ENCODE measurements around the gene PREPL. TPM values are rescaled to one million over a fixed set of nuclear protein-coding genes. Genes with fewer than 3 reads are reported as not detected.
A peak's percentile ranks its signal among the peaks of the same experiment; 100 is the strongest.

The PREPL gene
- total and polyA plus RNA-seq, 2 of the 13 experiments (the other 11 are each of a cell fraction or from before 2014, with no cell fraction given): 19.7 to 34.3 TPM

DNA sequence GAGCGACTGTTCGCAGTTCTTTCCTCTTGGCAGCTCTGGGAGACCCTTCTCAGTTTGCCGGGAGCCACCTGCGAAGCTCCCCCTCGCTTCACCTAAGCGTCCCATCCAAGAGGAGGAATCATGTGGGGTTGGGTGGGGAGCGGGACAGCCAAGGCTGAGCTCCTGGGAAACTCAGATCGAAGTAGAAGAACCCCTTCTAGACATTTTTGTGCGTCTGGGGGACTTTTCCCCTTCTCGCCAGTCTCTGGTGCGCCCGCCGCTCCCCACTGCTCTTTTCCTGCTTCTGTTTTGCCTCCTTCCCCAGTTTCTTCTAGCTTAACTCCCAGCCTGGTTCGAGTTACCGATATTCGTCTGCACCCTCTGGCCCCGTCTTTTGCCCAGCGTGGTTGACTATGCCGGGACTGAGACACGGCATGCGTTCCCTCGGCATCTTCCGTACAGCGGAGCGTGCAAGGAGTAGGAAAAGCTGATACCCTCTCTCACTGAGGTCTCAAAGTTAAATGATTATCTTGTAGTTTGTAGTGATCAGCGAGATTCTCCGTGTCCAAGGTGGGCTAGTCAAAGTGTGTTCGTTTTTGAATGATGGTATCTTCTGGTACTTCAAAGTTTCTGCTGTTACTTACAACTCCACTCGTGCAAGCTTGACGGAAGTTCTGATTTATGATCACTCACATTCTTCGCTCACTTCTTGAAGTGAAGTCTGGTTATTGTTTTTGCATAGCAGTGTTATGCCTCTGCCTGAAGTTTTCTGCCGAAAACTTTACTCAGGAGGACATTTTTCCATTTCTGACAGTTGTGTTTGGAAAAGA lies 1.1 kb upstream of the PREPL start (continued):
- TF ChIP-seq ZNF3 (CRISPR knock-in tag; IDR thresholded peaks at IDR 0.05) (0 out of 2 replicates have a peak, but pooled peaks have one; percentile 6), U2AF1 (optimal IDR thresholded peaks at IDR 0.05; ENCODE audit: low read depth, low read length) (no peak), ZSCAN29 (CRISPR knock-in tag; conservative IDR thresholded peaks at IDR 0.05) (0 out of 2 replicates have a peak, but pooled peaks have one; percentile 5), ZMYM3 (CRISPR knock-in tag; IDR thresholded peaks at IDR 0.05) (no peak), FOXM1 (CRISPR knock-in tag; IDR thresholded peaks at IDR 0.05) (no peak), MAFG (CRISPR knock-in tag; IDR thresholded peaks at IDR 0.05) (no peak), ZFX (CRISPR knock-in tag; IDR thresholded peaks at IDR 0.05; ENCODE audit: low read depth) (no peak), ZNF496 (CRISPR knock-in tag; IDR thresholded peaks at IDR 0.05; ENCODE audit: insufficient replicate concordance) (no peak), CC2D1A (CRISPR knock-in tag; IDR thresholded peaks at IDR 0.05) (no peak), TOE1 (CRISPR knock-in tag; IDR thresholded peaks at IDR 0.05) (no peak), IRX3 (CRISPR knock-in tag; IDR thresholded peaks at IDR 0.05; ENCODE audit: borderline replicate concordance, low read depth) (no peak), SRY (CRISPR knock-in tag; IDR thresholded peaks at IDR 0.05) (no peak), ZBTB7B (CRISPR knock-in tag; IDR thresholded peaks at IDR 0.05) (no peak), SOX13 (IDR thresholded peaks at IDR 0.05) (no peak), SOX13 (CRISPR knock-in tag; conservative IDR thresholded peaks at IDR 0.05 in 1 of 2, IDR thresholded peaks at IDR 0.05 in 1 of 2) (no peak), MED1 (CRISPR knock-in tag; IDR thresholded peaks at IDR 0.05) (no peak), ZNF180 (CRISPR knock-in tag; IDR thresholded peaks at IDR 0.05; ENCODE audit: borderline replicate concordance, low read depth) (no peak), ZFP82 (CRISPR knock-in tag; IDR thresholded peaks at IDR 0.05; ENCODE audit: borderline replicate concordance) (0 out of 2 replicates have a peak, but pooled peaks have one; percentile 37), ZNF75D (CRISPR knock-in tag; IDR thresholded peaks at IDR 0.05; ENCODE audit: borderline replicate concordance) (no peak), IRF2 (CRISPR knock-in tag; IDR thresholded peaks at IDR 0.05) (no peak)
- TF ChIP-seq, protein P1, sequence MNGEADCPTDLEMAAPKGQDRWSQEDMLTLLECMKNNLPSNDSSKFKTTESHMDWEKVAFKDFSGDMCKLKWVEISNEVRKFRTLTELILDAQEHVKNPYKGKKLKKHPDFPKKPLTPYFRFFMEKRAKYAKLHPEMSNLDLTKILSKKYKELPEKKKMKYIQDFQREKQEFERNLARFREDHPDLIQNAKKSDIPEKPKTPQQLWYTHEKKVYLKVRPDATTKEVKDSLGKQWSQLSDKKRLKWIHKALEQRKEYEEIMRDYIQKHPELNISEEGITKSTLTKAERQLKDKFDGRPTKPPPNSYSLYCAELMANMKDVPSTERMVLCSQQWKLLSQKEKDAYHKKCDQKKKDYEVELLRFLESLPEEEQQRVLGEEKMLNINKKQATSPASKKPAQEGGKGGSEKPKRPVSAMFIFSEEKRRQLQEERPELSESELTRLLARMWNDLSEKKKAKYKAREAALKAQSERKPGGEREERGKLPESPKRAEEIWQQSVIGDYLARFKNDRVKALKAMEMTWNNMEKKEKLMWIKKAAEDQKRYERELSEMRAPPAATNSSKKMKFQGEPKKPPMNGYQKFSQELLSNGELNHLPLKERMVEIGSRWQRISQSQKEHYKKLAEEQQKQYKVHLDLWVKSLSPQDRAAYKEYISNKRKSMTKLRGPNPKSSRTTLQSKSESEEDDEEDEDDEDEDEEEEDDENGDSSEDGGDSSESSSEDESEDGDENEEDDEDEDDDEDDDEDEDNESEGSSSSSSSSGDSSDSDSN (CRISPR knock-in tag; IDR thresholded peaks at IDR 0.05): peak; percentile 73; the same call in 1 of the 2 replicates
- TF ChIP-seq, protein P2, sequence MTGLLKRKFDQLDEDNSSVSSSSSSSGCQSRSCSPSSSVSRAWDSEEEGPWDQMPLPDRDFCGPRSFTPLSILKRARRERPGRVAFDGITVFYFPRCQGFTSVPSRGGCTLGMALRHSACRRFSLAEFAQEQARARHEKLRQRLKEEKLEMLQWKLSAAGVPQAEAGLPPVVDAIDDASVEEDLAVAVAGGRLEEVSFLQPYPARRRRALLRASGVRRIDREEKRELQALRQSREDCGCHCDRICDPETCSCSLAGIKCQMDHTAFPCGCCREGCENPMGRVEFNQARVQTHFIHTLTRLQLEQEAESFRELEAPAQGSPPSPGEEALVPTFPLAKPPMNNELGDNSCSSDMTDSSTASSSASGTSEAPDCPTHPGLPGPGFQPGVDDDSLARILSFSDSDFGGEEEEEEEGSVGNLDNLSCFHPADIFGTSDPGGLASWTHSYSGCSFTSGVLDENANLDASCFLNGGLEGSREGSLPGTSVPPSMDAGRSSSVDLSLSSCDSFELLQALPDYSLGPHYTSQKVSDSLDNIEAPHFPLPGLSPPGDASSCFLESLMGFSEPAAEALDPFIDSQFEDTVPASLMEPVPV (CRISPR knock-in tag; IDR thresholded peaks at IDR 0.05): no peak
